ENCODE results near the gene SVEP1.

The SVEP1 gene

GRCh38 chr9:110487196-110487595, 92.3 kb downstream of the SVEP1 start:
- Histone ChIP-seq H3K27me3 (replicated peaks) (no peaks in the 10 kb centered on the region), H3K4me3 (ENCODE audit: low read depth, low read length) (no peak overlapping the region), H3K27ac (no peak overlapping the region), H3K36me3 (replicated peaks) (no peaks in the 10 kb centered on the region)
- no peak for TF ChIP-seq CTCF (IDR thresholded peaks at IDR 0.05; ENCODE audit: low read depth, low read length, missing control alignments)
- in situ Hi-C loops (cut with HindIII; ENCODE audit: low pct_ligation_motif_present, low sequenced_read_pairs): no loop called here
- DNase-seq: no peak

GRCh38 chr9:110486218-110486617, 93.3 kb downstream of the SVEP1 start:
- TF ChIP-seq CTCF (IDR thresholded peaks at IDR 0.05; ENCODE audit: low read depth, low read length, missing control alignments): no peak
- no peak for DNase-seq
- Histone ChIP-seq H3K36me3 (replicated peaks) (no peaks in the 10 kb centered on the region), H3K27me3 (replicated peaks) (no peaks in the 10 kb centered on the region), H3K27ac (no peak overlapping the region), H3K4me3 (ENCODE audit: low read depth, low read length) (no peak overlapping the region)
- in situ Hi-C loops (cut with HindIII; ENCODE audit: low pct_ligation_motif_present, low sequenced_read_pairs): no loop called here

GRCh38 chr9:110479481-110479880, 100.1 kb downstream of the SVEP1 start:
- H3K27ac ChIP-seq: no peak overlapping the region
- TF ChIP-seq CTCF (IDR thresholded peaks at IDR 0.05; ENCODE audit: low read depth, low read length, missing control alignments): no peak
- DNase-seq: no peak
- no peak overlapping the region for H3K4me3 ChIP-seq (ENCODE audit: low read depth, low read length)
- no peaks in the 10 kb centered on the region for H3K27me3 ChIP-seq (replicated peaks)
- H3K36me3 ChIP-seq (replicated peaks): no peaks in the 10 kb centered on the region
- in situ Hi-C loops (cut with HindIII; ENCODE audit: low pct_ligation_motif_present, low sequenced_read_pairs): no loop called here

GRCh38 chr9:110476251-110476650, 103.3 kb downstream of the SVEP1 start:
- no peak overlapping the region for H3K4me3 ChIP-seq (ENCODE audit: low read depth, low read length)
- no peak for DNase-seq
- TF ChIP-seq CTCF (IDR thresholded peaks at IDR 0.05; ENCODE audit: low read depth, low read length, missing control alignments): no peak
- no peak overlapping the region for H3K27ac ChIP-seq
- in situ Hi-C loops (cut with HindIII; ENCODE audit: low pct_ligation_motif_present, low sequenced_read_pairs): no loop called here
- no peaks in the 10 kb centered on the region for H3K36me3 ChIP-seq (replicated peaks)
- no peaks in the 10 kb centered on the region for H3K27me3 ChIP-seq (replicated peaks)

- Histone ChIP-seq H3K27ac (no peak overlapping the region), H3K36me3 (replicated peaks) (no peaks in the 10 kb centered on the region), H3K4me3 (ENCODE audit: low read depth, low read length) (no peak overlapping the region), H3K27me3 (replicated peaks) (no peaks in the 10 kb centered on the region)
- no peak for DNase-seq
- in situ Hi-C loops (cut with HindIII; ENCODE audit: low pct_ligation_motif_present, low sequenced_read_pairs): no loop called here
- TF ChIP-seq CTCF (IDR thresholded peaks at IDR 0.05; ENCODE audit: low read depth, low read length, missing control alignments): no peak
Observed at GRCh38 chr9:110472111-110472510, 107.4 kb downstream of the SVEP1 start.

GRCh38 chr9:110468950-110469349, 110.6 kb downstream of the SVEP1 start:
- H3K27ac ChIP-seq: no peak overlapping the region
- H3K27me3 ChIP-seq (replicated peaks): no peaks in the 10 kb centered on the region
- H3K4me3 ChIP-seq (ENCODE audit: low read depth, low read length): no peak overlapping the region
- no peak for DNase-seq
- TF ChIP-seq CTCF (IDR thresholded peaks at IDR 0.05; ENCODE audit: low read depth, low read length, missing control alignments): no peak
- H3K36me3 ChIP-seq (replicated peaks): no peaks in the 10 kb centered on the region
- in situ Hi-C loops (cut with HindIII; ENCODE audit: low pct_ligation_motif_present, low sequenced_read_pairs): no loop called here

Measured in brain microvascular endothelial cell (primary cell).